ENCODE data around the gene COQ3.
A peak's percentile ranks its signal among the peaks of the same experiment; 100 is the strongest.

GRCh38 chr6:99330159-99330558 lies 63.8 kb downstream of the COQ3 start:
- TF ChIP-seq NR1H2 (CRISPR knock-in tag; IDR thresholded peaks at IDR 0.05) (no peak), TCF7 (CRISPR knock-in tag; IDR thresholded peaks at IDR 0.05; ENCODE audit: low read depth) (no peak), ZNF671 (CRISPR knock-in tag; IDR thresholded peaks at IDR 0.05) (no peak), ATF2 (CRISPR knock-in tag; IDR thresholded peaks at IDR 0.05; ENCODE audit: borderline replicate concordance, low read depth) (no peak), MAX (CRISPR knock-in tag; IDR thresholded peaks at IDR 0.05) (no peak), MXD4 (CRISPR knock-in tag; IDR thresholded peaks at IDR 0.05; ENCODE audit: borderline replicate concordance) (no peak), TEAD4 (CRISPR knock-in tag; IDR thresholded peaks at IDR 0.05) (no peak), CBFB (CRISPR knock-in tag; IDR thresholded peaks at IDR 0.05; ENCODE audit: low read depth) (no peak), SMAD3 (CRISPR knock-in tag; IDR thresholded peaks at IDR 0.05; ENCODE audit: borderline replicate concordance) (no peak), CREB1 (CRISPR knock-in tag; IDR thresholded peaks at IDR 0.05) (no peak), NR2C2 (CRISPR knock-in tag; IDR thresholded peaks at IDR 0.05) (no peak)
- TF ChIP-seq, protein P1, sequence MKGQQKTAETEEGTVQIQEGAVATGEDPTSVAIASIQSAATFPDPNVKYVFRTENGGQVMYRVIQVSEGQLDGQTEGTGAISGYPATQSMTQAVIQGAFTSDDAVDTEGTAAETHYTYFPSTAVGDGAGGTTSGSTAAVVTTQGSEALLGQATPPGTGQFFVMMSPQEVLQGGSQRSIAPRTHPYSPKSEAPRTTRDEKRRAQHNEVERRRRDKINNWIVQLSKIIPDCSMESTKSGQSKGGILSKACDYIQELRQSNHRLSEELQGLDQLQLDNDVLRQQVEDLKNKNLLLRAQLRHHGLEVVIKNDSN (CRISPR knock-in tag; IDR thresholded peaks at IDR 0.05): no peak
- TF ChIP-seq, protein P2, sequence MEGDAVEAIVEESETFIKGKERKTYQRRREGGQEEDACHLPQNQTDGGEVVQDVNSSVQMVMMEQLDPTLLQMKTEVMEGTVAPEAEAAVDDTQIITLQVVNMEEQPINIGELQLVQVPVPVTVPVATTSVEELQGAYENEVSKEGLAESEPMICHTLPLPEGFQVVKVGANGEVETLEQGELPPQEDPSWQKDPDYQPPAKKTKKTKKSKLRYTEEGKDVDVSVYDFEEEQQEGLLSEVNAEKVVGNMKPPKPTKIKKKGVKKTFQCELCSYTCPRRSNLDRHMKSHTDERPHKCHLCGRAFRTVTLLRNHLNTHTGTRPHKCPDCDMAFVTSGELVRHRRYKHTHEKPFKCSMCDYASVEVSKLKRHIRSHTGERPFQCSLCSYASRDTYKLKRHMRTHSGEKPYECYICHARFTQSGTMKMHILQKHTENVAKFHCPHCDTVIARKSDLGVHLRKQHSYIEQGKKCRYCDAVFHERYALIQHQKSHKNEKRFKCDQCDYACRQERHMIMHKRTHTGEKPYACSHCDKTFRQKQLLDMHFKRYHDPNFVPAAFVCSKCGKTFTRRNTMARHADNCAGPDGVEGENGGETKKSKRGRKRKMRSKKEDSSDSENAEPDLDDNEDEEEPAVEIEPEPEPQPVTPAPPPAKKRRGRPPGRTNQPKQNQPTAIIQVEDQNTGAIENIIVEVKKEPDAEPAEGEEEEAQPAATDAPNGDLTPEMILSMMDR (IDR thresholded peaks at IDR 0.05): peak; percentile 49; the same call in 1 of the 2 replicates
- TF ChIP-seq, protein P3, sequence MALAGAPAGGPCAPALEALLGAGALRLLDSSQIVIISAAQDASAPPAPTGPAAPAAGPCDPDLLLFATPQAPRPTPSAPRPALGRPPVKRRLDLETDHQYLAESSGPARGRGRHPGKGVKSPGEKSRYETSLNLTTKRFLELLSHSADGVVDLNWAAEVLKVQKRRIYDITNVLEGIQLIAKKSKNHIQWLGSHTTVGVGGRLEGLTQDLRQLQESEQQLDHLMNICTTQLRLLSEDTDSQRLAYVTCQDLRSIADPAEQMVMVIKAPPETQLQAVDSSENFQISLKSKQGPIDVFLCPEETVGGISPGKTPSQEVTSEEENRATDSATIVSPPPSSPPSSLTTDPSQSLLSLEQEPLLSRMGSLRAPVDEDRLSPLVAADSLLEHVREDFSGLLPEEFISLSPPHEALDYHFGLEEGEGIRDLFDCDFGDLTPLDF (CRISPR knock-in tag; IDR thresholded peaks at IDR 0.05): no peak

Data from WTC11 (cell line).